Smooth muscle cell (in vitro differentiated cells): Measurements from ENCODE around the gene IGSF9. TPM values are rescaled to one million over a fixed set of nuclear protein-coding genes. Genes with fewer than 3 reads are reported as not detected.

ENCODE experiments used
- DNase-seq: peaks from one replicate; lab custom pipeline; 2025; ENCODE audit not compliant: unreplicated experiment; lab: John Stamatoyannopoulos, UW
- H2AFZ ChIP-seq: fragments of 200-600 bp; sonication (generic); 2 replicates; pipeline ENCODE4 v1.6.0; 2016; ENCODE audit warnings: antibody characterized with exemption, low read depth, mild to moderate bottlenecking
- H3F3A ChIP-seq: fragments of 200-600 bp; sonication (generic); 2 replicates; pipeline ENCODE4 v1.6.0; 2017; ENCODE audit warnings: antibody characterized with exemption, low read depth
- H3K27ac ChIP-seq: fragments of 200-600 bp; sonication (generic); 2 replicates; pipeline ENCODE4 v1.5.1; 2016; ENCODE audit warnings: low read depth, mild to moderate bottlenecking
- H3K27me3 ChIP-seq: fragments of 200-600 bp; sonication (generic); 2 replicates; pipeline ENCODE4 v1.6.1; 2016; ENCODE audit warnings: low read depth, mild to moderate bottlenecking
- H3K36me3 ChIP-seq: fragments of 200-600 bp; sonication (generic); 2 replicates; pipeline ENCODE4 v1.5.1; 2016; ENCODE audit warnings: low read depth
- H3K4me1 ChIP-seq: fragments of 200-600 bp; sonication (generic); 2 replicates; pipeline ENCODE4 v1.5.1; 2016; ENCODE audit warnings: low read depth
- H3K4me2 ChIP-seq: fragments of 200-600 bp; sonication (generic); 2 replicates; pipeline ENCODE4 v1.6.0; 2016; ENCODE audit warnings: mild to moderate bottlenecking
- H3K4me3 ChIP-seq: fragments of 200-600 bp; sonication (generic); 2 replicates; pipeline ENCODE4 v1.5.1; 2016; ENCODE audit warnings: mild to moderate bottlenecking
- H3K79me2 ChIP-seq: fragments of 200-600 bp; sonication (generic); 2 replicates; pipeline ENCODE4 v1.6.0; 2016; ENCODE audit warnings: low read depth, mild to moderate bottlenecking
- H3K9ac ChIP-seq: fragments of 200-600 bp; sonication (generic); 2 replicates; pipeline ENCODE4 v1.6.0; 2016; ENCODE audit warnings: low read depth
- H3K9me3 ChIP-seq: fragments of 200-600 bp; sonication (generic); replicated peaks from 2 replicates; pipeline ENCODE4 v1.5.1; 2016; ENCODE audit warnings: low read depth
- H4K20me1 ChIP-seq: fragments of 200-600 bp; sonication (generic); 2 replicates; pipeline ENCODE4 v1.6.0; 2016; ENCODE audit warnings: low read depth
- CTCF ChIP-seq: fragments of 200-600 bp; sonication (generic); IDR thresholded peaks from 2 replicates; pipeline ENCODE4 v1.5.1; 2017; ENCODE audit warnings: borderline replicate concordance, mild to moderate bottlenecking, antibody characterized with exemption; ENCODE audit not compliant: insufficient read depth, poor library complexity, severe bottlenecking
- WGBS: methylation state at CpG from one replicate; pipeline ENCODE4 v1.1.7; 2016; ENCODE audit warnings: low lambda C conversion rate; 5-methylcytosine and 5-hydroxymethylcytosine counted together
- polyA plus RNA-seq: library from polyadenylated mRNA; unstranded; fragments of >200 nt; fragmentation: Nextera tagmentation; extraction: Ambion mirVana; gene quantifications from 2 replicates; pipeline ENCODE4 v1.2.1, GENCODE V29; 2016
- total RNA-seq: library from RNA; depleted of rRNA; stranded (reverse); fragments of >200 nt; gene quantifications from 2 replicates; pipeline ENCODE4 v1.2.3, GENCODE V29; 2014

IGSF9 gene
- total and polyA plus RNA-seq, 2 experiments from 2014 or later, result 0.99 to 2.1 TPM

GRCh38 chr1:159938905-159939677 lies 6.3 kb downstream of the IGSF9 start:
- Histone ChIP-seq H4K20me1 (no peaks in the 10 kb centered on the region), H3K27me3 (no peaks in the 10 kb centered on the region), H3K36me3 (no peaks in the 10 kb centered on the region), H2AFZ (no peak overlapping the region), H3F3A (no peaks in the 10 kb centered on the region), H3K4me3 (no peak overlapping the region), H3K9me3 (no peaks in the 10 kb centered on the region), H3K9ac (no peak overlapping the region), H3K4me2 (no peak overlapping the region), H3K27ac (no peak overlapping the region), H3K4me1 (peaks cover 41% of the 10 kb centered on the region), H3K79me2 (no peaks in the 10 kb centered on the region)
- no peak for DNase-seq
- TF ChIP-seq CTCF, result no peak
- 94% methylated on average over 6 of the region's 6 CpGs for WGBS

- H3K79me2 ChIP-seq, result no peaks in the 10 kb centered on the region
- H3K4me2 ChIP-seq, result no peak overlapping the region
- H3K36me3 ChIP-seq, result no peaks in the 10 kb centered on the region
- no peak overlapping the region for H3K4me3 ChIP-seq
- no peaks in the 10 kb centered on the region for H3K27me3 ChIP-seq
- no peaks in the 10 kb centered on the region for H3F3A ChIP-seq
- H4K20me1 ChIP-seq, result no peaks in the 10 kb centered on the region
- H3K9me3 ChIP-seq, result no peaks in the 10 kb centered on the region
- no peak overlapping the region for H3K27ac ChIP-seq
- DNase-seq, result no peak
- no peak for TF ChIP-seq CTCF
- no peak overlapping the region for H3K9ac ChIP-seq
- 56% methylated on average over 7 of the region's 7 CpGs for WGBS
- H2AFZ ChIP-seq, result no peak overlapping the region
- H3K4me1 ChIP-seq, result peaks cover 38% of the 10 kb centered on the region
Measured at GRCh38 chr1:159938211-159938852, 7.1 kb downstream of the IGSF9 start.

- Histone ChIP-seq H3K9ac (no peak overlapping the region), H4K20me1 (no peaks in the 10 kb centered on the region), H3K9me3 (no peaks in the 10 kb centered on the region), H3K36me3 (no peaks in the 10 kb centered on the region), H3K4me2 (no peak overlapping the region), H3K4me1 (peaks cover 37% of the 10 kb centered on the region), H3F3A (no peaks in the 10 kb centered on the region), H3K79me2 (no peaks in the 10 kb centered on the region), H3K27ac (no peak overlapping the region), H3K4me3 (no peak overlapping the region), H3K27me3 (no peaks in the 10 kb centered on the region), H2AFZ (no peak overlapping the region)
- no peak for TF ChIP-seq CTCF
- 65% methylated on average over 4 of the region's 4 CpGs for WGBS
- DNase-seq, result no peak
Measured at GRCh38 chr1:159937054-159937750, 8.2 kb downstream of the IGSF9 start.
